NCI-H187 treated with DMSO at 0.1 percent for 48 hours (cell line): Measurements from ENCODE around the gene STAM.
"Not testable (repeated sequence)": the region's sequence is repeated elsewhere in the genome, so short reads cannot be mapped to it uniquely, and the experiment has no call there.

ENCODE experiments used
- DNase-seq: peaks from one replicate; lab custom pipeline; 2025; lab: John Stamatoyannopoulos, UW

Gene STAM

GRCh38 chr10:17676919-17677318 is 33.0 kb downstream of the STAM start:
- no peak for DNase-seq

- no peak for DNase-seq
Measured at GRCh38 chr10:17682236-17682946, 38.4 kb downstream of the STAM start.

- DNase-seq = no peak
Measured at GRCh38 chr10:17683541-17683940, 39.6 kb downstream of the STAM start.

DNA sequence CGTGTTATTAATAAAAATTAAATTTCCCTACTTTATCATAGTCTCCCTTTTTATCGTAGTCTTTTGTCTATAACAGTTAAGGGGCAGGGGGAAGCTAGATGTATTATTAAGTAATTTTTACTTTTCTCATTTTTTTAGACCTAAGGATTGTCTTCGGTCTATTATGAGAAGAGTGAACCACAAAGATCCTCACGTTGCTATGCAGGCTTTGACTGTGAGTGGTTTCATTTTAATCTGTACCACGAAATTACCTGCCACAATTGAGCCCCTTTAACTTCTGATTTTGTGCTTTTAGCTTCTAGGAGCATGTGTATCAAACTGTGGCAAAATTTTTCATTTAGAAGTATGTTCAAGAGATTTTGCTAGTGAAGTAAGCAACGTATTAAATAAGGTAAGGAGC is 40.6 kb downstream of the STAM start:
- no peak for DNase-seq

DNA sequence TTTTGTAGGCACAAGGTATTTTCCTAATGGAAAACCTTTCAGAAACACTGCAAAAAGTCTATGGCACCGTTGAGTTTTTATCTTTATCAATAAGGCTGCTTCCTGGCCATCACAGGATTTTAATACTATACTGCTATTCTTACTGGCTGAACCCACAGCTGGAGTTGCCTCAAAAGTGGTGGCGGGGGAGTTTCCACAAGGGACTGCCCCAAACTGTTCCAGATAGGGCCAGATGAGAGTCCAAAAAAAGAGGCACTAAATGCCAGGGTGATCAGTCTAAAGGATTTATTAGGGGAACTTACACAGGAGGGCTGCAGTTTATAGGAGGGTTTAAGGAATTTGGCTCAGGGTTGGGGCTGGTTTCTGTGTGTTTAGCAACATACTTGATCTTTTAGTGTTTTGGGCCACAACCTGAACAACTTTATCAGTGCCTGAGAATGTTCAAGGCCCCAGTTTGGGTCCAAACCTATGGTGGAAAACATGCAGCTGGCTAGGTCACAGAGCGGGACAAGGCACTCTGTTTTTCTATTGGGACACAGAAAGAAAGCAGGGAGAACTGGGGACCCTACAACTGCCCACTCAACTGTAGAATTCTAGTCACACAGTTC is 41.4 kb downstream of the STAM start:
- no peak for DNase-seq

DNA sequence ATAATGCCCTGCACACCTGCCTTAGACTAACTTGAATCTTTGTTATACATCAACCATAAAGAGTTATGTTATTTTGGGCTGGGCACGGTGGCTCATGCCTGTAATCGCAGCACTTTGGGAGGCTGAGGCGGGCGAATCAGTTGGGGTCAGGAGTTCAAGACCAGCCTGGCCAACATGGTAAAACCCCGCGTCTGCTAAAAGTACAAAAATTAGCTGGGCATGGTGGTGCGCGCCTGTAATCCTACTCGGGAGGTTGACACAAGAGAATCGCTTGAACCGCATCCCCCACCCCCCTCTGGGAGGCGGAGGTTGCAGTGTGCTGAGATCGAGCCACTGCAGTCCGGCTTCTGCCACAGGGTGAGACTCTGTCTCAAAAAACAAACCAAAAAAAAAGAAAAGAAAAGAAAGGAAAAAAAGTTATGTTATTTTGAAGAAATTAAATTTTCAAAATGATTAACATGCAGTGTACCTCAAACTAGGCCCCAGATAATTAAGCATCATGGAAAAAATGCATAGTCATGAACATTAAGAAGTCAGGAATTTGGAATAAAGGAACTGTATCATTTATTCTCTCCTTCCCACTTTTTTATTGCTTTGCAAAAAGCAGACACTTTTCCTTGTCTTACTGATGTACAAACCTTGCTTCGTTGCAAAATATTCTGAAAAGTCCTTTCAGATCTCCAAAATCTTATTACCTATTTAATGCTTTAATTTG is 43.3 kb downstream of the STAM start:
- DNase-seq = no peak

GRCh38 chr10:17689137-17689536 is 45.2 kb downstream of the STAM start:
- DNase-seq = no peak

DNA sequence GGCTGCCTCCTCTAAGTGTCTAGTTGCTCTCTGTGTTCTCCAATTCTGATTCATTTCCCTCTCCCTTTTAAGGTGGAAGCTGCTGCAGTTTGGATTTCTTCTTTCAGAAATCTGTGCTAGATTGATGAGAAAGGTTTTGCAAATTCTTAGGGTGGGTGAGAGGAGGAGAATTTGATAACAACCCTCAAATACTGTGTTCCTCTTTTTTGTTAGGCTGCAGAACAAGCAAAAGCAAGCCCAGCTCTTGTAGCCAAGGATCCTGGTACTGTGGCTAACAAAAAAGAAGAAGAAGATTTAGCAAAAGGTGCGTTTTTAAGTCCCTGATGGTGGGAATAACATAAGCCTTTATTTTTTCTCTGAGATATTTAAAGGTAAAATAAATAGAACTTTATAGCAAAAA is 49.1 kb downstream of the STAM start:
- DNase-seq = no peak

- no peak for DNase-seq
Measured at GRCh38 chr10:17698696-17699095, 54.7 kb downstream of the STAM start.

DNA sequence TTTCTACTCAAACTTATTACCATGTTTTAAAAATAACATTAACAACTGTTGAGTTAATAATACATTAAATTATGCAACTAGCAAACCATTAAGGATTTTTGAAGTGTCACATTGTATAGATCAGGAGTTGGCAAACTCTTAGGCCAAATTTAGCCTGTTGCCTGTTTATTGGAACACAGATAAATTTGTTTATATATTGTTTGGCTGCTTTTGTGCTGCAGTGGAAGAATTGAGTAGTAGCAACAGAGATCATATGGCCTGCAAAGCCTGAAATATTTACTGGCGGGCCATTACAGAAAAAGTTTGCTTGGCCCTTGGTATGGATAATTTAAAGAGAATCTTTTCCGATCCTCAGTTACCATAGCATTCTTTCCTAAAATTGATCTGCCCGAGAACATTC is 57.4 kb downstream of the STAM start:
- DNase-seq = no peak

GRCh38 chr10:17703706-17704105 is 59.8 kb downstream of the STAM start:
- no peak for DNase-seq

- no peak for DNase-seq
Measured at GRCh38 chr10:17708821-17709220, 64.9 kb downstream of the STAM start.

- no peak for DNase-seq
Measured at GRCh38 chr10:17709492-17709891, 65.5 kb downstream of the STAM start.

- DNase-seq = no peak
Measured at GRCh38 chr10:17710181-17710580, 66.2 kb downstream of the STAM start.

GRCh38 chr10:17712053-17712452 is 68.1 kb downstream of the STAM start:
- DNase-seq = no peak

DNA sequence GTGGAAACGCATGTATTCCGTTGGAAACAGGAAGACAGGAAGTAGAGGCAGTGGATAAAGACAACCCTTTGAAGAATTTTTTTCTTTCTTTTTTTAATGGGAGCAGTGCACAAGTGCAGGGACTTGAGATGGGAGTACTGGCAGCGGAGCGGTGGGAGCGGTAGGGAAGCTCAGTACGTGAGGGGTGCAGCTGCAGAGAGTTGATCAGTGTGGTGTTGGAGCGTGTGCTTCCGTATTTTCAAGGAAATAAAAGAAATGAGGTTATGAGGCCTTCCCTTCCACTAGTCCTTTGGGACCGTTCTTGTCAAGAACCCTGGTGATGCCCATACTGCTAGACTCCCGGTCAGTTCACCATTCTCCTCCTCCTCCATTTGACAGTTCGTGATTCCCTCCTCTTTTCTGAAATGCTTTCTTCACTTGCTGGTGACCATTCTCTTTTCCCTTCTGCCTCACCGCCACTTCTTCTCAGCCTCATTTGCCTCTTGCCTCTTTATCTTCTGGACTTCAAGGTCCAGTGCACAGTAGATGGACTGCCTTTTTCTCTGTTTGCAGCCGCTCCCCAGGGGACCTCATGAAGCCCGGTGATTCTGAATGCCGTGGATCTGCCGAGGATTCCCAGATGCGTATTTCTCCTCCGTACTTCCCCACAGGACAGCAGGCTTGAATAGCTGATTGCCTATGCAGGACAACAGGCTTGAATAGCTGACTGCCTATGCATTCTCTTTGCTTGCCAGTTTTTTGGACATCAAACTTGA is 68.9 kb downstream of the STAM start:
- no peak for DNase-seq

DNA sequence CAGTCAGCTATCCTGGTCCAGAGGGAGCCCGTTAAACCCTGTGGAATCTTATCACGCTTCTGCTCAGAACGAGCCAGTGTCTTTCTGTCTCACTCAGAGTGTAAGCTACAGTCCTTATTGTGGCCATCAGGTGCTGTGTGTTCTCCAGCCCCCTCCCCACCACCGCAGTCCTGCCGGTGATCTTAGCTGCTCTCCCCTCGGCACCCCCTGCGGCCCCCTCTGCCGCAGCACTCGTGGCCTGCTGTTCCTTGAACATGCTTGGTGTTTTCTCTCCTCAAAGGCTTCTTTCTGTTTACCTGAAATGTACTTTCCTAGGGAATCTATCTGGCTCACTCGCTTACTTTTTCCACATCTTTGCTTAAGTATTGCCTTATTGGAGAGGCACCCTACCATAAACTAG is 69.8 kb downstream of the STAM start:
- no peak for DNase-seq

- no peak for DNase-seq
Measured at GRCh38 chr10:17716161-17716560, 72.2 kb downstream of the STAM start.

- not testable (repeated sequence) for DNase-seq
Measured at GRCh38 chr10:17722317-17723014, 78.5 kb downstream of the STAM start.

DNA sequence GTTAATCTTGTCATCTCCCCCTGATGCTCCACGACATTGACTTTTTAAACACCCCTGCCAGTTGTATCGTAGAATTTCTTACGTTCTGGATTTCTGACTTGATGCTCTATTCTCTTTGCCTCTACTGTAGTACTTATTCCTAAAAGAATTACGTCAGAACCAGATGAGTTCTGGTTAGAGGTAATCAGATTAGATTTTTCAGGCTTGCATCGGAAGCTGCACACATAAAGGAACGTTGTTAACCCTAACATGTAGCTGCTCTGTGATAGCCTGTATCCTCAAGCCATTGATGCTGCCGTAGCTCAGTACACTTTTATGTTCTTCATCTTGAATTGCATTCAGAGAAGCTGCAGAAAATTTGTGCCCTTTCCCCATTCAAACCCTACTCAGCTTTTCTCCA is 81.8 kb downstream of the STAM start:
- DNase-seq = no peak

DNA sequence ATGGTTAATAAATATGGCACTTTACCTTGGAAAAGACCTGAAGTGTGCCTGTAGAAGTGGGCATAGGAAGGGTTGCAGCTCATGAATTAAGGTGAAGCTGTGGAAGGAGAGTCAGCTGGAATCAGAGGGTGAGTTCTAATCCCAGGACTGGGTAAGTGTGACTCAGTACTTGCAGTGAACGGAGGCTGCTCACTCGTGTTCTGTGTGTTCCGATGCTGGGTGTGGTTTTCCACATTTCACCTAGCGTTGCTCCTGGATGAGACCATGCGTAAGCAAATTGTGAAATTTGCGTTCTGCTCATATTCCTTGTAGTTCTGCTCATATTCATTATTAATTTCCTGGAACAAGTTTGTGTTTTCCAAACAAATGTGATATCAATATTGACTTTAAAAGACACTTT is 85.7 kb downstream of the STAM start:
- no peak for DNase-seq

GRCh38 chr10:17730667-17731066 is 86.7 kb downstream of the STAM start:
- no peak for DNase-seq
